ENCODE data around the gene CACNB2. TPM values are rescaled to one million over a fixed set of nuclear protein-coding genes. Genes with fewer than 3 reads are reported as not detected.

CACNB2 gene
- total and polyA plus RNA-seq, 4 donors = 0.38 to 3.1 (median 0.83) TPM

DNA sequence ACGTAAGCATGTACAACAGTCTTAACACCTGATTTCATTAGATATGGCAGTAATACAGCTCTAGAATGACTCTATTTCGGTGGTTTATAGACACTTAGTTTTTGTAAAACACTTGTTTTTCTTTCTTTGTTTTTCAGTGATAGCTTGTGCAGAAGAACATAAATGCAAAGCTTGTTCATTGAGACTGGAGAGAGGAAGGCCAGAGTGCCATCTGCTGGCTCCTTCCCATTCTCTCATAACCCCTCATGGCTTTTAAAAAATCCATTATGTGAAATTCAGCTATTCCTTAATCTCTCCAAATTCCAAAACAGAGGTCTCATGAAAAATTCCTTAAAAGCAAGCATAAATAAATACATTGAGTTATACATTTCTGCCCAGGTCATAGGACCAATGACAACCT lies 76.3 kb downstream of the CACNB2 start:
- no peaks in the 10 kb centered on the region for H3K4me1 ChIP-seq (ENCODE audit: control insufficient read depth in 4 of 4, insufficient read depth in 4 of 4, low read length in 3 of 4)
- no peaks in the 10 kb centered on the region for H3K9me3 ChIP-seq (ENCODE audit: control insufficient read depth in 4 of 4, low read length in 3 of 4)
- no peaks in the 10 kb centered on the region for H3K36me3 ChIP-seq (ENCODE audit: control insufficient read depth in 4 of 4, insufficient read depth in 3 of 4, low read depth in 1 of 4, low read length in 3 of 4)
- H3K27me3 ChIP-seq (ENCODE audit: control insufficient read depth in 4 of 4, insufficient read depth in 4 of 4, low read length in 3 of 4) = peaks cover 0 to 4% (median 0%) of the 10 kb centered on the region in 4 donors
- H3K9ac ChIP-seq (ENCODE audit: low read depth in 1 of 2, low read length in 2 of 2) = no peak overlapping the region
- no peak for DNase-seq (ENCODE audit: low spot score)
- 63% methylated on average over 2 of the region's 2 CpGs for WGBS
- no peak overlapping the region for H3K27ac ChIP-seq (ENCODE audit: low read depth in 1 of 2, low read length in 2 of 2)
- H3K4me3 ChIP-seq (ENCODE audit: low read depth in 1 of 3, low read length in 3 of 3) = no peak overlapping the region
- TF ChIP-seq RAD21 (IDR thresholded peaks at IDR 0.05) (peak; percentile 51 to 52), JUND (IDR thresholded peaks at IDR 0.05) (no peak), TAF1 (conservative IDR thresholded peaks at IDR 0.05) (no peak)

DNA sequence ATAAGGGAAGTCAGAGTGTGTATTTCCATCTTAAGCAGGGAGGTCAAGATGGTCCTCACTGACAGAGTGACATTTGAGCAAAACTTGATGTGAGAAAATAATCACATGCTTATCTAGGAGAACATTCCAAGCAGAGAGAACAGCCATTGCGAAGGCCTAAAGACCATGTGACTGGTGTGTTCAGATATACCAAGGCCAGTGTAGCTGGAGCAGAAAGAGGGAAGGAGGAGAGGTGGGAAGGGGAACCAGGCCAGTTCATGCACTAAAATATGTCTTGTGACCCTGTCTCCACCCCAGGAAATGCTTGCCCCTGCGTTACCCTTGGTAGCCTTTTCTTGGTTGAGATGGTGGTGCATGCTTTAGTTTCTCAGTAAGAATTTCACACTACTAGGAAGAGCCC lies 77.4 kb downstream of the CACNB2 start:
- TF ChIP-seq, protein P1, sequence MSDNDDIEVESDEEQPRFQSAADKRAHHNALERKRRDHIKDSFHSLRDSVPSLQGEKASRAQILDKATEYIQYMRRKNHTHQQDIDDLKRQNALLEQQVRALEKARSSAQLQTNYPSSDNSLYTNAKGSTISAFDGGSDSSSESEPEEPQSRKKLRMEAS (IDR thresholded peaks at IDR 0.05) = no peak
- no peak for TF ChIP-seq HNF4G (IDR thresholded peaks at IDR 0.05)
- no peak for TF ChIP-seq GABPA (IDR thresholded peaks at IDR 0.05 in 1 of 2, conservative IDR thresholded peaks at IDR 0.05 in 1 of 2)
- TF ChIP-seq, protein P2, sequence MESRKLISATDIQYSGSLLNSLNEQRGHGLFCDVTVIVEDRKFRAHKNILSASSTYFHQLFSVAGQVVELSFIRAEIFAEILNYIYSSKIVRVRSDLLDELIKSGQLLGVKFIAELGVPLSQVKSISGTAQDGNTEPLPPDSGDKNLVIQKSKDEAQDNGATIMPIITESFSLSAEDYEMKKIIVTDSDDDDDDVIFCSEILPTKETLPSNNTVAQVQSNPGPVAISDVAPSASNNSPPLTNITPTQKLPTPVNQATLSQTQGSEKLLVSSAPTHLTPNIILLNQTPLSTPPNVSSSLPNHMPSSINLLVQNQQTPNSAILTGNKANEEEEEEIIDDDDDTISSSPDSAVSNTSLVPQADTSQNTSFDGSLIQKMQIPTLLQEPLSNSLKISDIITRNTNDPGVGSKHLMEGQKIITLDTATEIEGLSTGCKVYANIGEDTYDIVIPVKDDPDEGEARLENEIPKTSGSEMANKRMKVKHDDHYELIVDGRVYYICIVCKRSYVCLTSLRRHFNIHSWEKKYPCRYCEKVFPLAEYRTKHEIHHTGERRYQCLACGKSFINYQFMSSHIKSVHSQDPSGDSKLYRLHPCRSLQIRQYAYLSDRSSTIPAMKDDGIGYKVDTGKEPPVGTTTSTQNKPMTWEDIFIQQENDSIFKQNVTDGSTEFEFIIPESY (IDR thresholded peaks at IDR 0.05) = no peak
- H3K4me3 ChIP-seq (ENCODE audit: low read depth in 1 of 3, low read length in 3 of 3) = no peak overlapping the region
- 82% methylated on average over 2 of the region's 2 CpGs for WGBS
- DNase-seq (ENCODE audit: low spot score) = no peak
- H3K27me3 ChIP-seq (ENCODE audit: control insufficient read depth in 4 of 4, insufficient read depth in 4 of 4, low read length in 3 of 4) = no peaks in the 10 kb centered on the region
- no peaks in the 10 kb centered on the region for H3K36me3 ChIP-seq (ENCODE audit: control insufficient read depth in 4 of 4, insufficient read depth in 3 of 4, low read depth in 1 of 4, low read length in 3 of 4)
- no peaks in the 10 kb centered on the region for H3K9me3 ChIP-seq (ENCODE audit: control insufficient read depth in 4 of 4, low read length in 3 of 4)
- no peaks in the 10 kb centered on the region for H3K4me1 ChIP-seq (ENCODE audit: control insufficient read depth in 4 of 4, insufficient read depth in 4 of 4, low read length in 3 of 4)
- H3K27ac ChIP-seq (ENCODE audit: low read depth in 1 of 2, low read length in 2 of 2) = no peak overlapping the region
- H3K9ac ChIP-seq (ENCODE audit: low read depth in 1 of 2, low read length in 2 of 2) = no peak overlapping the region

DNA sequence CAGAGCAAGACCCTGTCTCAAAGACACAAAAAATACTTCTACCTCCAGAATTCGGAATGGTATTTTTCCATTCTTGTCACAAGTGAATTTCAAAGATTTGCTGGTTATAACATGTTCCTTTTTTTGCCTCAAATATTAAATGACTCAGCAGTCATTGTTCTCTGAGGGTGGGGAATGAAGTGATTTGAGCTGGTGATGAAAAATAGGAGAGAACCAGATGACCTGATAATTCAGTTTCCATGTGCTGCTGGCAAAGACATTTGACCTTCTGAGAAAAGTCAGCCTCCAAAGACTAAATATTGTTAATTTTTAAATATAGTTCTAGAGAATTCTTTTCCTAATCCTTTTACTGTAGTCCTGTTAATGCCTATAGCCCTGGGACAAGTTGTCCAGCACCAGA lies 78.9 kb downstream of the CACNB2 start:
- 79% methylated on average over 1 of the region's 1 CpG for WGBS
- Histone ChIP-seq H3K4me1 (ENCODE audit: control insufficient read depth in 4 of 4, insufficient read depth in 4 of 4, low read length in 3 of 4) (no peaks in the 10 kb centered on the region), H3K9me3 (ENCODE audit: control insufficient read depth in 4 of 4, low read length in 3 of 4) (no peaks in the 10 kb centered on the region), H3K36me3 (ENCODE audit: control insufficient read depth in 4 of 4, insufficient read depth in 3 of 4, low read depth in 1 of 4, low read length in 3 of 4) (no peaks in the 10 kb centered on the region), H3K9ac (ENCODE audit: low read depth in 1 of 2, low read length in 2 of 2) (no peak overlapping the region), H3K4me3 (ENCODE audit: low read depth in 1 of 3, low read length in 3 of 3) (no peak overlapping the region), H3K27ac (ENCODE audit: low read depth in 1 of 2, low read length in 2 of 2) (no peak overlapping the region), H3K27me3 (ENCODE audit: control insufficient read depth in 4 of 4, insufficient read depth in 4 of 4, low read length in 3 of 4) (no peaks in the 10 kb centered on the region)
- TF ChIP-seq, protein P3, sequence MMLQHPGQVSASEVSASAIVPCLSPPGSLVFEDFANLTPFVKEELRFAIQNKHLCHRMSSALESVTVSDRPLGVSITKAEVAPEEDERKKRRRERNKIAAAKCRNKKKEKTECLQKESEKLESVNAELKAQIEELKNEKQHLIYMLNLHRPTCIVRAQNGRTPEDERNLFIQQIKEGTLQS (IDR thresholded peaks at IDR 0.05) = no peak
- TF ChIP-seq TAF1 (conservative IDR thresholded peaks at IDR 0.05) = no peak
- TF ChIP-seq, protein P4, sequence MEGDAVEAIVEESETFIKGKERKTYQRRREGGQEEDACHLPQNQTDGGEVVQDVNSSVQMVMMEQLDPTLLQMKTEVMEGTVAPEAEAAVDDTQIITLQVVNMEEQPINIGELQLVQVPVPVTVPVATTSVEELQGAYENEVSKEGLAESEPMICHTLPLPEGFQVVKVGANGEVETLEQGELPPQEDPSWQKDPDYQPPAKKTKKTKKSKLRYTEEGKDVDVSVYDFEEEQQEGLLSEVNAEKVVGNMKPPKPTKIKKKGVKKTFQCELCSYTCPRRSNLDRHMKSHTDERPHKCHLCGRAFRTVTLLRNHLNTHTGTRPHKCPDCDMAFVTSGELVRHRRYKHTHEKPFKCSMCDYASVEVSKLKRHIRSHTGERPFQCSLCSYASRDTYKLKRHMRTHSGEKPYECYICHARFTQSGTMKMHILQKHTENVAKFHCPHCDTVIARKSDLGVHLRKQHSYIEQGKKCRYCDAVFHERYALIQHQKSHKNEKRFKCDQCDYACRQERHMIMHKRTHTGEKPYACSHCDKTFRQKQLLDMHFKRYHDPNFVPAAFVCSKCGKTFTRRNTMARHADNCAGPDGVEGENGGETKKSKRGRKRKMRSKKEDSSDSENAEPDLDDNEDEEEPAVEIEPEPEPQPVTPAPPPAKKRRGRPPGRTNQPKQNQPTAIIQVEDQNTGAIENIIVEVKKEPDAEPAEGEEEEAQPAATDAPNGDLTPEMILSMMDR (IDR thresholded peaks at IDR 0.05; ENCODE audit: low read depth, low read length, missing input control) = no peak
- TF ChIP-seq, protein P5, sequence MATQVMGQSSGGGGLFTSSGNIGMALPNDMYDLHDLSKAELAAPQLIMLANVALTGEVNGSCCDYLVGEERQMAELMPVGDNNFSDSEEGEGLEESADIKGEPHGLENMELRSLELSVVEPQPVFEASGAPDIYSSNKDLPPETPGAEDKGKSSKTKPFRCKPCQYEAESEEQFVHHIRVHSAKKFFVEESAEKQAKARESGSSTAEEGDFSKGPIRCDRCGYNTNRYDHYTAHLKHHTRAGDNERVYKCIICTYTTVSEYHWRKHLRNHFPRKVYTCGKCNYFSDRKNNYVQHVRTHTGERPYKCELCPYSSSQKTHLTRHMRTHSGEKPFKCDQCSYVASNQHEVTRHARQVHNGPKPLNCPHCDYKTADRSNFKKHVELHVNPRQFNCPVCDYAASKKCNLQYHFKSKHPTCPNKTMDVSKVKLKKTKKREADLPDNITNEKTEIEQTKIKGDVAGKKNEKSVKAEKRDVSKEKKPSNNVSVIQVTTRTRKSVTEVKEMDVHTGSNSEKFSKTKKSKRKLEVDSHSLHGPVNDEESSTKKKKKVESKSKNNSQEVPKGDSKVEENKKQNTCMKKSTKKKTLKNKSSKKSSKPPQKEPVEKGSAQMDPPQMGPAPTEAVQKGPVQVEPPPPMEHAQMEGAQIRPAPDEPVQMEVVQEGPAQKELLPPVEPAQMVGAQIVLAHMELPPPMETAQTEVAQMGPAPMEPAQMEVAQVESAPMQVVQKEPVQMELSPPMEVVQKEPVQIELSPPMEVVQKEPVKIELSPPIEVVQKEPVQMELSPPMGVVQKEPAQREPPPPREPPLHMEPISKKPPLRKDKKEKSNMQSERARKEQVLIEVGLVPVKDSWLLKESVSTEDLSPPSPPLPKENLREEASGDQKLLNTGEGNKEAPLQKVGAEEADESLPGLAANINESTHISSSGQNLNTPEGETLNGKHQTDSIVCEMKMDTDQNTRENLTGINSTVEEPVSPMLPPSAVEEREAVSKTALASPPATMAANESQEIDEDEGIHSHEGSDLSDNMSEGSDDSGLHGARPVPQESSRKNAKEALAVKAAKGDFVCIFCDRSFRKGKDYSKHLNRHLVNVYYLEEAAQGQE (IDR thresholded peaks at IDR 0.05) = no peak
- TF ChIP-seq, protein P2 (IDR thresholded peaks at IDR 0.05) = no peak
- no peak for TF ChIP-seq RAD21 (IDR thresholded peaks at IDR 0.05)
- no peak for TF ChIP-seq FOXA1 (IDR thresholded peaks at IDR 0.05)
- no peak for TF ChIP-seq SP1 (IDR thresholded peaks at IDR 0.05)
- no peak for TF ChIP-seq EGR1 (IDR thresholded peaks at IDR 0.05; ENCODE audit: low read depth in 2 of 2)
- no peak for TF ChIP-seq YY1 (IDR thresholded peaks at IDR 0.05)
- TF ChIP-seq JUND (IDR thresholded peaks at IDR 0.05) = no peak
- TF ChIP-seq, protein P1 (IDR thresholded peaks at IDR 0.05) = no peak
- no peak for TF ChIP-seq HNF4A (conservative IDR thresholded peaks at IDR 0.05)
- no peak for TF ChIP-seq GABPA (IDR thresholded peaks at IDR 0.05 in 1 of 2, conservative IDR thresholded peaks at IDR 0.05 in 1 of 2)
- no peak for TF ChIP-seq NR2F2 (IDR thresholded peaks at IDR 0.05)
- TF ChIP-seq RXRA (IDR thresholded peaks at IDR 0.05) = no peak
- no peak for TF ChIP-seq FOXA2 (IDR thresholded peaks at IDR 0.05)
- TF ChIP-seq HNF4G (IDR thresholded peaks at IDR 0.05) = no peak
- no peak for DNase-seq (ENCODE audit: low spot score)

Data from liver (tissue), 9 donors.